Measurements from ENCODE around the gene ZNF217. TPM values are rescaled to one million over a fixed set of nuclear protein-coding genes. Genes with fewer than 3 reads are reported as not detected.
"Not testable (repeated sequence)": the region's sequence is repeated elsewhere in the genome, so short reads cannot be mapped to it uniquely, and the experiment has no call there.

The ZNF217 gene
- total RNA-seq, 2 experiments from 2014 or later: 89.5 to 90.4 TPM

GRCh38 chr20:53521421-53521820, 72.2 kb downstream of the ZNF217 start:
- H3K4me1 Mint-ChIP-seq; H3K4me3 Mint-ChIP-seq; H3K9me3 Mint-ChIP-seq; H3K36me3 Mint-ChIP-seq (ENCODE audit: low read depth); DNase-seq; CTCF ChIA-PET; POLR2A ChIA-PET; H3K27ac Mint-ChIP-seq; H3K27me3 Mint-ChIP-seq: not testable (repeated sequence)

DNA sequence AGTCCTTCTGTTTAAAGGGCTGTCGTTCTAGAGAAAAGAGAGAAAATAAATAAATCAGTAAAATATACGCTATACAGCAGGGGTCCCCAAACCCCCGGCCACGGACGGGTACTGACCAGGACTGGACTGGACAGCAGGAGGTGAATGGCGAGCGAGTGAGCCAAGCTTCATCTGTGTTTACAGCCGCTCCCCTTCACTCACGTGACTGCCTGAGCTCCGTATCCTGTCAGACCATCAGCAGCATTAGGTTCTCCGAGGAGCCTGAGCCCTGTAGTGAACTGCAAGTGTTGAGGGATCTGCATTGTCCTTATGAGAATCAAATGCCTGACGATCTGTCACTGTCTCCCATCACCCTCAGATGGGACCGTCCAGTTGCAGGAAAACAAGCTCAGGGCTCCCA, 76.5 kb downstream of the ZNF217 start:
- no peak overlapping the region for H3K27ac Mint-ChIP-seq
- H3K4me1 Mint-ChIP-seq: no peaks in the 10 kb centered on the region
- ChIA-PET POLR2A (no interaction called here), CTCF (no interaction called here)
- H3K9me3 Mint-ChIP-seq: no peaks in the 10 kb centered on the region
- H3K27me3 Mint-ChIP-seq: no peaks in the 10 kb centered on the region
- no peaks in the 10 kb centered on the region for H3K36me3 Mint-ChIP-seq (ENCODE audit: low read depth)
- no peak overlapping the region for H3K4me3 Mint-ChIP-seq
- DNase-seq: no peak

Measured in activated CD4-positive, alpha-beta memory T cell treated with anti-CD3 and anti-CD28 coated beads, Interleukin-2, amount 10 ng/mL, durations not matched to agents 7 days and 5 days (primary cell).